Type B pancreatic cell (in vitro differentiated cells): Measurements from ENCODE around the gene KY. TPM values are rescaled to one million over a fixed set of nuclear protein-coding genes. Genes with fewer than 3 reads are reported as not detected.

Source experiments
- DNase-seq: peaks from one replicate; pipeline ENCODE4 v3.0.0; 2021; ENCODE audit warnings: mixed read lengths; ENCODE audit not compliant: unreplicated experiment; ENCODE audit errors: extremely low spot score
- H3K27ac Mint-ChIP-seq: 2 replicates; pipeline ENCODE4 v1.8.0; 2021; ENCODE audit warnings: mild to moderate bottlenecking, mixed read lengths
- H3K27me3 Mint-ChIP-seq: 2 replicates; pipeline ENCODE4 v1.8.0; 2021; ENCODE audit warnings: mixed read lengths
- H3K36me3 Mint-ChIP-seq: 2 replicates; pipeline ENCODE4 v1.8.0; 2021; ENCODE audit warnings: mixed read lengths
- H3K4me1 Mint-ChIP-seq: one replicate; pipeline ENCODE4 v1.8.0; 2021; ENCODE audit warnings: mixed read lengths; ENCODE audit not compliant: unreplicated experiment
- H3K4me3 Mint-ChIP-seq: 2 replicates; pipeline ENCODE4 v1.8.0; 2021; ENCODE audit warnings: mild to moderate bottlenecking, mixed read lengths
- H3K9me3 Mint-ChIP-seq: 2 replicates; pipeline ENCODE4 v1.8.0; 2021; ENCODE audit warnings: mixed read lengths
- total RNA-seq: library from RNA; stranded (reverse); gene quantifications from 2 replicates; pipeline ENCODE4 v1.2.1, GENCODE V29; 2021; ENCODE audit warnings: low replicate concordance
- TF ChIP-seq, protein P1 (sequence below): fragments of 200-600 bp; sonication (generic); conservative IDR thresholded peaks from 2 replicates; pipeline ENCODE4 v1.5.0; 2021; ENCODE audit warnings: antibody characterized with exemption, mild to moderate bottlenecking

KY gene
- total RNA-seq, 1 donor from 2014 or later = 0.58 TPM

DNA sequence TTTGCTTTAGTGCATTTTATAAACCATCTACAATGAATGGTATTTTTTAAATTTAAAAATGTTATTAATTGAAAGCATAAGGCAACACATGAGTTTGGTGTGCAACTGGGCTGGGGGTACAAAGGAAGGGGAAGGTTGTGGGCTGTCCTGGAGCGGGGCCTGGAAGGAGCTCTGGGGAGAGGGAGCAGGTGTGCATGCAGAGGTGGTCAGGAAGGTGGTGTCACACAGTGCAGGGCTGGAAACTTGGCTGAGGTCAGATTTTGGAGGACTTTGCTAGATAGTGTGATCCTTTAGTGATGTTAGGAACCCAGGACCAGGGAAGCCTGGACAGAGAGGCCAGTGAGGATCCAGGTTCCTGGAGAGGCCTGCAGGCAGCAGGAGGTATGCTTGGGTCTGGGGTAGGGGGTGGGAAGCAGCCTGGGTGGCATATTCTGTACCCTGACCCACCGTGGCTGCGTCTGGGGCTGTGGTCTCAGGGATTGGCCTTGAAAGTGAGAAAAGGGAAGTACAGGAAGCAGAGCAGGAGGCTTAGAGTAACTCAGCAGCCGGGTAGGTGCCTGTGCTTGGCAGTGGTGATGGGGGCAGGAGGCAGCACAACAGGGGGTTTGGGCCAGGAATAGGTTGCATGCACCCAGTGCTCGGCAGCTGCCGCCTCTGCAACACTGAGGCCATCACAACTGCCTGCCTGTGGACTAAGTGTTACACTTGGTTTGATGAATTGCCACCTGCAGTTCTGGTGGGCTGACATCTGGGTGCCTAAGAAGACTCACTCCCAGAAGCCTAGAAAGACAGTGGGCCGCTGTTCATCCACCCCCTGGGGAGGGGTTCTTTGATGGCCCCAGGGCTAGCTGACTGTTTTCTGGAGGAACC lies 33.0 kb downstream of the KY start:
- Mint-ChIP-seq H3K9me3 (no peaks in the 10 kb centered on the region), H3K4me1 (no peaks in the 10 kb centered on the region), H3K27me3 (no peaks in the 10 kb centered on the region), H3K27ac (no peak overlapping the region), H3K4me3 (no peak overlapping the region), H3K36me3 (no peaks in the 10 kb centered on the region)
- TF ChIP-seq, protein P1, sequence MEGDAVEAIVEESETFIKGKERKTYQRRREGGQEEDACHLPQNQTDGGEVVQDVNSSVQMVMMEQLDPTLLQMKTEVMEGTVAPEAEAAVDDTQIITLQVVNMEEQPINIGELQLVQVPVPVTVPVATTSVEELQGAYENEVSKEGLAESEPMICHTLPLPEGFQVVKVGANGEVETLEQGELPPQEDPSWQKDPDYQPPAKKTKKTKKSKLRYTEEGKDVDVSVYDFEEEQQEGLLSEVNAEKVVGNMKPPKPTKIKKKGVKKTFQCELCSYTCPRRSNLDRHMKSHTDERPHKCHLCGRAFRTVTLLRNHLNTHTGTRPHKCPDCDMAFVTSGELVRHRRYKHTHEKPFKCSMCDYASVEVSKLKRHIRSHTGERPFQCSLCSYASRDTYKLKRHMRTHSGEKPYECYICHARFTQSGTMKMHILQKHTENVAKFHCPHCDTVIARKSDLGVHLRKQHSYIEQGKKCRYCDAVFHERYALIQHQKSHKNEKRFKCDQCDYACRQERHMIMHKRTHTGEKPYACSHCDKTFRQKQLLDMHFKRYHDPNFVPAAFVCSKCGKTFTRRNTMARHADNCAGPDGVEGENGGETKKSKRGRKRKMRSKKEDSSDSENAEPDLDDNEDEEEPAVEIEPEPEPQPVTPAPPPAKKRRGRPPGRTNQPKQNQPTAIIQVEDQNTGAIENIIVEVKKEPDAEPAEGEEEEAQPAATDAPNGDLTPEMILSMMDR = no peak
- DNase-seq = no peak

DNA sequence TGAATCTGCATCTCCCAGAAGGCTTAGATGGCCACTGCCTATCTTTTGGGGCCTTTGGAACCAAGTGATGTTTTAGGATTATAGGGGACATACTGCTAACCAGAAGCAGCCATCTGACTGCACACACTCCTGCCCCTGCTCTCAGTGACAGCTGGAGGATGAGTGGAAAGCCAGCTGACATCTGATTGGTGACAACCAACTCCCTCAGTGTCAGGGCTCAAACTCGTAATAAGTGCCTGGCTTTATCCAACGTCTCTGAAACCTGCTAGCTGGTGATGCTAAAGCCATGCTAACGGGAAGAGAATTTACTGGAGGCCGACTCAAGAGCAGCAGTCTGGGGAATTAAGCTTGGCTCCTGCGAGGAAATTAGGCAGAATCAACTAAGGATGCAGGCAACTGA lies 35.1 kb downstream of the KY start:
- Mint-ChIP-seq H3K27me3 (no peaks in the 10 kb centered on the region), H3K4me3 (no peak overlapping the region), H3K4me1 (no peaks in the 10 kb centered on the region), H3K27ac (no peak overlapping the region), H3K9me3 (no peaks in the 10 kb centered on the region), H3K36me3 (no peaks in the 10 kb centered on the region)
- DNase-seq = no peak
- TF ChIP-seq, protein P1 = no peak

DNA sequence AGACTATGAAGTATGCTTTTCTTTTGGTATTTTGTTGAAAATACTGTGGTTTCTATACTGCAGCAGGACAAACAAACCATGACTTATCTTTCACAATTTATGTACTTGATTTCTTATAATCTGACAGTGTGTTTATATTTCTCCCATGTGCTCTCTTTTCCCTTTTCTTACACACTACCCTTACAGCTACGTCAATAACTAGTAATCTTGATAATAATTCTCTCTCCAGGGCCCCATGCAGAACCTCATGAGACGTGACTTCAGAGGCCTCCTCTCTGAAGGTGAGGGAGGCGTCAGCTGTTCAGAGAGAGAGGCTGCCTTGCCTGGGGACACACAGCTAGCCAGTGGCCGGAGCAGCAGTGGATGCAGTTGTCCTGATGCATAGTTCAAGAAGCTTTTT lies 35.9 kb downstream of the KY start:
- no peak for DNase-seq
- Mint-ChIP-seq H3K9me3 (no peaks in the 10 kb centered on the region), H3K4me1 (no peaks in the 10 kb centered on the region), H3K27ac (no peak overlapping the region), H3K36me3 (no peaks in the 10 kb centered on the region), H3K4me3 (no peak overlapping the region), H3K27me3 (no peaks in the 10 kb centered on the region)
- TF ChIP-seq, protein P1 = no peak

DNA sequence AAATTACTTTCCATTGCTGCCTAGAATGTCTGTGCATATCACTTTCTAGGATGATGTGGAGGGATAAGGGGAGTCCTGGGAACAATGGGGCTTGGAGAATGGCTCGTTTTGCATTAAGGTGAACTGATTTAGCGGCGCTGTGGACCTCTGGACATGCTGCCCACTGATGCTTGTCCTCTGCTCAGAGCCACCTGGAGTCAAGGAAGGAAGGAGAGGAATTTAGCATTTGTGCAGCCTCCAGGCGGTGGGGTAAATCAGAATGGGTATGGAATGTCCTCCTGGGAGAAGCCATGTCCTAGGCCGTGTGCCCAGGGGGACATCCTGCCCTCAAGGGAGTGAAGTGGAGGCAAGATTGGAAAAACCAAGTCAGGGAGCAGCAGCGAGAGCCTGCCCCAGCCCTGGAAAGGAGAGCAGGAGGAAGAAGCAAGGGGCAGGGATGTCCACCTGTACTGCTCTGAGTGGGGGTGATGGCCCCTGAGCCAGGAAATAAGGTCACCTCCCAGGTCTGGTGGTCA lies 37.8 kb downstream of the KY start:
- H3K4me1 Mint-ChIP-seq = no peaks in the 10 kb centered on the region
- H3K4me3 Mint-ChIP-seq = no peak overlapping the region
- no peaks in the 10 kb centered on the region for H3K36me3 Mint-ChIP-seq
- peaks cover 11% of the 10 kb centered on the region for H3K27me3 Mint-ChIP-seq
- no peak overlapping the region for H3K27ac Mint-ChIP-seq
- no peaks in the 10 kb centered on the region for H3K9me3 Mint-ChIP-seq
- DNase-seq = no peak
- TF ChIP-seq, protein P1 = no peak

DNA sequence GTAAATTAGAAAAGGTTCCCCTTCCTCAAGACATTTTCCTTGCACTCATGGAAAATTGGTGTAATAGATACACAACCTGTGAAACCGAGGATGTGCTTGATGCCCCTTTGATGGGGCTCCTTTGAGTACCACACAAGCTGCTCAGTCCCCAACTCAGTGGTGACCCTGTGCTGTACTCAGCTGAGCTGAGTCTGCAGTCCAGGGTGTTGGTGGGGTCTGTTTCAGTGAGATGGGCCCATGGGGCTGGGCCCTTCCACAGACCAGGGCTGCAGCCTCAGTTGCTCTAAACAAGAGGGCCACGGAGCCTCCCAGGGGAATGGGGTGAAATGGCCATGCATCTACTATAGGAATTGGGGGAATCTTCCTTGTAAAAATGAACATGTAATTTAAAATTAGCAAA lies 39.3 kb downstream of the KY start:
- Mint-ChIP-seq H3K9me3 (no peaks in the 10 kb centered on the region), H3K4me3 (no peak overlapping the region)

More for the DNA sequence above, 39.3 kb downstream of the KY start:
- TF ChIP-seq, protein P1 = no peak
- Mint-ChIP-seq H3K27ac (no peak overlapping the region), H3K4me1 (no peaks in the 10 kb centered on the region), H3K36me3 (no peaks in the 10 kb centered on the region), H3K27me3 (peaks cover 15% of the 10 kb centered on the region)
- no peak for DNase-seq
